ENCODE data around the gene NRG3. TPM values are rescaled to one million over a fixed set of nuclear protein-coding genes. Genes with fewer than 3 reads are reported as not detected.

The NRG3 gene
- total RNA-seq, 4 donors from 2014 or later = 0.54 TPM; not detected in 3

DNA sequence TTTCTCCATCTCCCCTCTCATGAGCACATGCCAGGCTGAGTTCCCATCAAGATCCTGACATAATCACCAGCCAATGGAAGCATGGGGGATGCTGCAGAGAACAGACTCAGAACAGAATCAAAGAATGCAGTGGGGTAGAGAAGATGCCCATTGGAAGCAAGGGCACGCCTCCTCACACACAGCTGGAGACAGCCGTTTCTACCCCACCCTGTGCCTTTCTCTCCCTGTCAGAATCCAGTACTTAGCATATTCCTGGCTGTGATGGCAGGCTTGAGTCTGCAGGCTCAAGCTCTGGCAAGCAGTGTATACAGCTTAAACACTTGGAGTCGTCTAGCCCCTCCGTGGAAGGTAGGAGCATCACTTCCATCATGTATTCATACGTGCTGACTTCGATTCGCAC is 867.9 kb downstream of the NRG3 start:
- Histone ChIP-seq H3K36me3 (no peaks in the 10 kb centered on the region), H3K9me3 (no peaks in the 10 kb centered on the region), H3K4me3 (no peak overlapping the region), H3K27me3 (peaks cover 8% of the 10 kb centered on the region), H3K4me1 (no peaks in the 10 kb centered on the region), H3K27ac (no peak overlapping the region)
- TF ChIP-seq, protein P1, sequence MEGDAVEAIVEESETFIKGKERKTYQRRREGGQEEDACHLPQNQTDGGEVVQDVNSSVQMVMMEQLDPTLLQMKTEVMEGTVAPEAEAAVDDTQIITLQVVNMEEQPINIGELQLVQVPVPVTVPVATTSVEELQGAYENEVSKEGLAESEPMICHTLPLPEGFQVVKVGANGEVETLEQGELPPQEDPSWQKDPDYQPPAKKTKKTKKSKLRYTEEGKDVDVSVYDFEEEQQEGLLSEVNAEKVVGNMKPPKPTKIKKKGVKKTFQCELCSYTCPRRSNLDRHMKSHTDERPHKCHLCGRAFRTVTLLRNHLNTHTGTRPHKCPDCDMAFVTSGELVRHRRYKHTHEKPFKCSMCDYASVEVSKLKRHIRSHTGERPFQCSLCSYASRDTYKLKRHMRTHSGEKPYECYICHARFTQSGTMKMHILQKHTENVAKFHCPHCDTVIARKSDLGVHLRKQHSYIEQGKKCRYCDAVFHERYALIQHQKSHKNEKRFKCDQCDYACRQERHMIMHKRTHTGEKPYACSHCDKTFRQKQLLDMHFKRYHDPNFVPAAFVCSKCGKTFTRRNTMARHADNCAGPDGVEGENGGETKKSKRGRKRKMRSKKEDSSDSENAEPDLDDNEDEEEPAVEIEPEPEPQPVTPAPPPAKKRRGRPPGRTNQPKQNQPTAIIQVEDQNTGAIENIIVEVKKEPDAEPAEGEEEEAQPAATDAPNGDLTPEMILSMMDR (IDR thresholded peaks at IDR 0.05) = no peak
- no peak for TF ChIP-seq EP300 (IDR thresholded peaks at IDR 0.05)
- TF ChIP-seq POLR2A (IDR thresholded peaks at IDR 0.05) = no peak
- no peak for TF ChIP-seq POLR2AphosphoS5 (IDR thresholded peaks at IDR 0.05)
- 20 to 43% methylated on average over 1 to 2 of the region's 7 CpGs for WGBS, 2 donors (ENCODE audit: low coverage in 1 of 2)
- no peak for ATAC-seq

DNA sequence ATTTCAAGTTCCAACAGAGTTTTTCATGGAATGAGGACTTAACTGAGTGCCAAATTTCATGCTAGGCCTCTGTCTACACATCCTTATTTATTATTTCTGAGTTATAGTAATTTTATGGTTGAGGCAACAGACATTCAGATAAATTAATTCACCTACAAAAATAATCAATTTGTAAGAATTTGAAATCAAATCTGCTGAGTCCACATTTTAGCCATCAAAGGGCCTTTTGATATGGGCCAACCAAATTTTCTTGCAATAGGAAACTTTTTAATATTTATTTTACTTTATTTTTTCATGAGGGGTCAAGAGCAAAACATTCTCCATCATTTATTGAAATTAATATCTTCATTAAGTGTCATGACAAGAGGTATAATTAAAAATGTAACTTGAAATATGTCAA is 875.5 kb downstream of the NRG3 start:
- no peak for ATAC-seq
- H3K4me3 ChIP-seq = no peak overlapping the region
- no peaks in the 10 kb centered on the region for H3K4me1 ChIP-seq
- H3K36me3 ChIP-seq = no peaks in the 10 kb centered on the region
- no peak overlapping the region for H3K27ac ChIP-seq
- no peaks in the 10 kb centered on the region for H3K27me3 ChIP-seq
- TF ChIP-seq, protein P1 (IDR thresholded peaks at IDR 0.05) = no peak
- TF ChIP-seq EP300 (IDR thresholded peaks at IDR 0.05) (no peak), POLR2AphosphoS5 (IDR thresholded peaks at IDR 0.05) (no peak), POLR2A (IDR thresholded peaks at IDR 0.05) (no peak)
- no peaks in the 10 kb centered on the region for H3K9me3 ChIP-seq

DNA sequence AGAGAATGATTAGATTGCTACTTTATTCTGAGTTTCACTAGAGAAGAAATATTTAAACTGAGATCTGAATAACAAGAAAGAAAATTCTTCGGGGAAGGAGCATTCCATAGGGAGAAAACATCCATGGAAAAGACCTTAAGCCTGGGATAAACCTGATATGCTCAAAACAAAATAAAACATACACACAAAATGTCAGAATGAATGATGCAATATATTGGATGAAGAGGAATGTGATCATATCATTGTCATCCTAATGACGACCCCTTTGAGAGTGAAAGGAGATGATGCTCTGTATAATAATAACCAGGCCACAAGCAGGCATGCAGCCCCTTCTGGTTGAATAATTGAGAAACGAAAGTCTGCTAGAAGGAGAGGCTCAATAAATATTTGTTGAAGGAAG is 882.4 kb downstream of the NRG3 start:
- H3K4me1 ChIP-seq = no peaks in the 10 kb centered on the region
- no peaks in the 10 kb centered on the region for H3K9me3 ChIP-seq
- H3K4me3 ChIP-seq = no peak overlapping the region
- 64 to 65% methylated on average over 3 of the region's 3 CpGs for WGBS, 2 donors (ENCODE audit: low coverage in 1 of 2)
- no peak for TF ChIP-seq POLR2AphosphoS5 (IDR thresholded peaks at IDR 0.05)
- no peak for TF ChIP-seq POLR2A (IDR thresholded peaks at IDR 0.05)
- TF ChIP-seq, protein P1 (IDR thresholded peaks at IDR 0.05) = no peak
- no peak for TF ChIP-seq EP300 (IDR thresholded peaks at IDR 0.05)
- no peaks in the 10 kb centered on the region for H3K27me3 ChIP-seq
- H3K27ac ChIP-seq = no peak overlapping the region
- H3K36me3 ChIP-seq = no peaks in the 10 kb centered on the region
- ATAC-seq = no peak

DNA sequence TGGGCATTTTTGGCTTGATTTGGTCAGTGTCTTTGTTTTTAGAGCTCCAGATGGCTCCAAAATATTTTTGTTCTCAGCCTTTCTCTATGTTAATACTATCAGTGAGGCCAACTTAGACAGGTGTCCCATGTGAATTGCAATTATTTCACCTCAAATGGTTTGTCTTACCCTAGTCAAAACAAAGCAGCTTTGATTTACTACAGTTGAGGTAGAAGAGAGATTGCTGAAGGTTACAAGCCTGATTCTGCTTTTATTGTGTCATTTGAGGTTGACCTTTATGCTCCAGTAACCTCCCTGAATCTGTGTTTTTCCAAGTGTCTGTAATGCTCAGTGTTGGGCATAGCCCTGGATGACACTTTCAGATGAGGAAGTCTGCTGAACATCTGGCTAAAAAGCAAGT is 882.9 kb downstream of the NRG3 start:
- no peaks in the 10 kb centered on the region for H3K9me3 ChIP-seq
- no peaks in the 10 kb centered on the region for H3K27me3 ChIP-seq
- no peaks in the 10 kb centered on the region for H3K36me3 ChIP-seq
- H3K4me1 ChIP-seq = no peaks in the 10 kb centered on the region
- TF ChIP-seq EP300 (IDR thresholded peaks at IDR 0.05) (no peak), POLR2A (IDR thresholded peaks at IDR 0.05) (no peak), POLR2AphosphoS5 (IDR thresholded peaks at IDR 0.05) (no peak)
- TF ChIP-seq, protein P1 (IDR thresholded peaks at IDR 0.05) = no peak
- ATAC-seq = no peak
- no peak overlapping the region for H3K27ac ChIP-seq
- no peak overlapping the region for H3K4me3 ChIP-seq

DNA sequence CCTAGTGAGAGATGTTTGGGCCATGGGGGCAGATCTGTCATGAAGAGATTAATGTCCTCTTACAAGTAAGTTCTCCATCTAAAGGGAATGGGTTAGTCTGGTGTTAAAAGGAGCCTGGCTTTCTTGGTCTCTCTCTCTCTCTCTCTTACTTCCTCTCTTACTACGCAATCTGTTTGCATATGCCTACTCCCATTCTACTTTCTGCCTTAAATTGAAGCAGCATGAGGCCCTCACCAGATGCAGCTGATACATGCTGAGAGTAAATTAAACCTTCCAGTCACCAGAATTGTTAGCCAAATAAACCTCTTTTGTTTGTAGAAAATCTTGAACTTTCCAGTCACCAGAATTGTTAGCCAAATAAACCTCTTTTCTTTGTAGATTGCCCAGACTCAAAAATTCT is 884.1 kb downstream of the NRG3 start:
- no peaks in the 10 kb centered on the region for H3K9me3 ChIP-seq
- no peak overlapping the region for H3K4me3 ChIP-seq
- no peaks in the 10 kb centered on the region for H3K27me3 ChIP-seq
- TF ChIP-seq, protein P1 (IDR thresholded peaks at IDR 0.05) = no peak
- TF ChIP-seq EP300 (IDR thresholded peaks at IDR 0.05) = no peak
- no peak for TF ChIP-seq POLR2AphosphoS5 (IDR thresholded peaks at IDR 0.05)
- TF ChIP-seq POLR2A (IDR thresholded peaks at IDR 0.05) = no peak
- ATAC-seq = no peak
- no peaks in the 10 kb centered on the region for H3K4me1 ChIP-seq
- WGBS, 2 donors (ENCODE audit: low coverage in 1 of 2) = 73 to 100% methylated on average over 1 of the region's 1 CpG
- H3K36me3 ChIP-seq = no peaks in the 10 kb centered on the region
- no peak overlapping the region for H3K27ac ChIP-seq

All from gastroesophageal sphincter (tissue), 4 donors.